GM23338 (cell line): Measurements from ENCODE around the gene NAXE.

ENCODE experiments used
- CREB1 ChIP-seq: fragments of 250-450 bp; sonication (Bioruptor Pico); IDR thresholded peaks from 2 replicates; pipeline ENCODE4 v1.5.0; 2020; ENCODE audit warnings: low read depth, mild to moderate bottlenecking, moderate library complexity
- EZH2 ChIP-seq: fragments of 200-600 bp; sonication (generic); IDR thresholded peaks from one replicate; pipeline ENCODE4 v1.8.0; 2017; ENCODE audit warnings: antibody characterized with exemption, mild to moderate bottlenecking, low read depth; ENCODE audit not compliant: unreplicated experiment
- NANOG ChIP-seq: IDR thresholded peaks from 2 replicates; pipeline ENCODE4 v1.6.1; 2016; ENCODE audit warnings: antibody characterized with exemption, borderline replicate concordance
- POLR2AphosphoS5 ChIP-seq: IDR thresholded peaks from 2 replicates; pipeline ENCODE4 v1.6.1; 2016; ENCODE audit warnings: antibody characterized with exemption, low read depth
- STAT1 ChIP-seq: IDR thresholded peaks from one replicate; pipeline ENCODE4 v1.6.1; 2016; ENCODE audit warnings: antibody characterized with exemption; ENCODE audit not compliant: unreplicated experiment
- ZNF331 ChIP-seq: fragments of 250-450 bp; sonication (Bioruptor Pico); IDR thresholded peaks from 2 replicates; pipeline ENCODE4 v1.5.0; 2020; ENCODE audit warnings: low read depth, mild to moderate bottlenecking, moderate library complexity
- TF ChIP-seq, protein P1 (sequence below), 2 experiments: fragments of 200-600 bp in 1 of 2; sonication (generic) in 1 of 2; conservative IDR thresholded peaks; 2 replicates each; pipeline versions ENCODE4 v1.5.1 to v1.6.1; 2016 to 2017; ENCODE audit warnings: antibody characterized with exemption in 2 of 2, low read depth in 2 of 2, mild to moderate bottlenecking in 2 of 2, moderate library complexity in 1 of 2
- TF ChIP-seq, protein P2 (sequence below): IDR thresholded peaks from one replicate; pipeline ENCODE4 v1.6.1; 2018; ENCODE audit warnings: antibody characterized with exemption; ENCODE audit not compliant: unreplicated experiment

- TF ChIP-seq CREB1 (CRISPR knock-in tag) (no peak), STAT1 (no peak), POLR2AphosphoS5 (no peak), EZH2 (no peak), ZNF331 (CRISPR knock-in tag) (no peak), NANOG (no peak)
- TF ChIP-seq, protein P1, sequence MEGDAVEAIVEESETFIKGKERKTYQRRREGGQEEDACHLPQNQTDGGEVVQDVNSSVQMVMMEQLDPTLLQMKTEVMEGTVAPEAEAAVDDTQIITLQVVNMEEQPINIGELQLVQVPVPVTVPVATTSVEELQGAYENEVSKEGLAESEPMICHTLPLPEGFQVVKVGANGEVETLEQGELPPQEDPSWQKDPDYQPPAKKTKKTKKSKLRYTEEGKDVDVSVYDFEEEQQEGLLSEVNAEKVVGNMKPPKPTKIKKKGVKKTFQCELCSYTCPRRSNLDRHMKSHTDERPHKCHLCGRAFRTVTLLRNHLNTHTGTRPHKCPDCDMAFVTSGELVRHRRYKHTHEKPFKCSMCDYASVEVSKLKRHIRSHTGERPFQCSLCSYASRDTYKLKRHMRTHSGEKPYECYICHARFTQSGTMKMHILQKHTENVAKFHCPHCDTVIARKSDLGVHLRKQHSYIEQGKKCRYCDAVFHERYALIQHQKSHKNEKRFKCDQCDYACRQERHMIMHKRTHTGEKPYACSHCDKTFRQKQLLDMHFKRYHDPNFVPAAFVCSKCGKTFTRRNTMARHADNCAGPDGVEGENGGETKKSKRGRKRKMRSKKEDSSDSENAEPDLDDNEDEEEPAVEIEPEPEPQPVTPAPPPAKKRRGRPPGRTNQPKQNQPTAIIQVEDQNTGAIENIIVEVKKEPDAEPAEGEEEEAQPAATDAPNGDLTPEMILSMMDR (conservative IDR thresholded peaks at IDR 0.05; ENCODE audit: low read depth in 2 of 2), result no peak
- TF ChIP-seq, protein P2, sequence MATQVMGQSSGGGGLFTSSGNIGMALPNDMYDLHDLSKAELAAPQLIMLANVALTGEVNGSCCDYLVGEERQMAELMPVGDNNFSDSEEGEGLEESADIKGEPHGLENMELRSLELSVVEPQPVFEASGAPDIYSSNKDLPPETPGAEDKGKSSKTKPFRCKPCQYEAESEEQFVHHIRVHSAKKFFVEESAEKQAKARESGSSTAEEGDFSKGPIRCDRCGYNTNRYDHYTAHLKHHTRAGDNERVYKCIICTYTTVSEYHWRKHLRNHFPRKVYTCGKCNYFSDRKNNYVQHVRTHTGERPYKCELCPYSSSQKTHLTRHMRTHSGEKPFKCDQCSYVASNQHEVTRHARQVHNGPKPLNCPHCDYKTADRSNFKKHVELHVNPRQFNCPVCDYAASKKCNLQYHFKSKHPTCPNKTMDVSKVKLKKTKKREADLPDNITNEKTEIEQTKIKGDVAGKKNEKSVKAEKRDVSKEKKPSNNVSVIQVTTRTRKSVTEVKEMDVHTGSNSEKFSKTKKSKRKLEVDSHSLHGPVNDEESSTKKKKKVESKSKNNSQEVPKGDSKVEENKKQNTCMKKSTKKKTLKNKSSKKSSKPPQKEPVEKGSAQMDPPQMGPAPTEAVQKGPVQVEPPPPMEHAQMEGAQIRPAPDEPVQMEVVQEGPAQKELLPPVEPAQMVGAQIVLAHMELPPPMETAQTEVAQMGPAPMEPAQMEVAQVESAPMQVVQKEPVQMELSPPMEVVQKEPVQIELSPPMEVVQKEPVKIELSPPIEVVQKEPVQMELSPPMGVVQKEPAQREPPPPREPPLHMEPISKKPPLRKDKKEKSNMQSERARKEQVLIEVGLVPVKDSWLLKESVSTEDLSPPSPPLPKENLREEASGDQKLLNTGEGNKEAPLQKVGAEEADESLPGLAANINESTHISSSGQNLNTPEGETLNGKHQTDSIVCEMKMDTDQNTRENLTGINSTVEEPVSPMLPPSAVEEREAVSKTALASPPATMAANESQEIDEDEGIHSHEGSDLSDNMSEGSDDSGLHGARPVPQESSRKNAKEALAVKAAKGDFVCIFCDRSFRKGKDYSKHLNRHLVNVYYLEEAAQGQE, result no peak
These were observed 13.5 kb upstream of the NAXE start for GRCh38 chr1:156578055-156578454.
